NB4 (cell line): ENCODE measurements around the gene MMS22L.

Source experiments
- CTCF ChIP-seq: IDR thresholded peaks from one replicate; pipeline ENCODE4 v1.5.1; 2012; ENCODE audit warnings: low read depth, low read length
- POLR2A ChIP-seq: IDR thresholded peaks from 2 replicates; pipeline ENCODE4 v1.6.1; 2011; ENCODE audit warnings: mild to moderate bottlenecking; ENCODE audit not compliant: insufficient read length; ENCODE audit errors: extremely low read depth

- TF ChIP-seq CTCF, result no peak
- TF ChIP-seq POLR2A, result no peak
Observed at GRCh38 chr6:97097068-97098047, 185.7 kb downstream of the MMS22L start.
